HG02571 (cell line): ENCODE results near the gene DTNBP1.
"Not testable (repeated sequence)": the region's sequence is repeated elsewhere in the genome, so short reads cannot be mapped to it uniquely, and the experiment has no call there.

Experiments used
- ATAC-seq: cut with Tn5 transposase; IDR thresholded peaks from one replicate; pipeline ENCODE4 v1.9.1; 2021; ENCODE audit warnings: mild to moderate bottlenecking, moderate library complexity; ENCODE audit not compliant: unreplicated experiment

Gene DTNBP1

GRCh38 chr6:15668918-15669317 is 6.1 kb upstream of the DTNBP1 start:
- no peak for ATAC-seq

- ATAC-seq = not testable (repeated sequence)
Observed at GRCh38 chr6:15666896-15667295, 4.1 kb upstream of the DTNBP1 start.

GRCh38 chr6:15665237-15665636 is 2.4 kb upstream of the DTNBP1 start:
- ATAC-seq = no peak

GRCh38 chr6:15663130-15663871 is 473 bp upstream of the DTNBP1 start:
- ATAC-seq = no peak

GRCh38 chr6:15661853-15662325 is 939 bp downstream of the DTNBP1 start:
- no peak for ATAC-seq

GRCh38 chr6:15659181-15659580 is 3.6 kb downstream of the DTNBP1 start:
- ATAC-seq = no peak

- ATAC-seq = no peak
Observed at GRCh38 chr6:15658181-15658744, 4.6 kb downstream of the DTNBP1 start.

GRCh38 chr6:15657290-15657689 is 5.5 kb downstream of the DTNBP1 start:
- ATAC-seq = no peak

- no peak for ATAC-seq
Observed at GRCh38 chr6:15656145-15656544, 6.7 kb downstream of the DTNBP1 start.

GRCh38 chr6:15654250-15654649 is 8.6 kb downstream of the DTNBP1 start:
- ATAC-seq = no peak

- ATAC-seq = no peak
Observed at GRCh38 chr6:15653581-15653980, 9.2 kb downstream of the DTNBP1 start.

GRCh38 chr6:15650004-15650559 is 12.7 kb downstream of the DTNBP1 start:
- not testable (repeated sequence) for ATAC-seq

- ATAC-seq = no peak
Observed at GRCh38 chr6:15644904-15645303, 17.9 kb downstream of the DTNBP1 start.

GRCh38 chr6:15643542-15643941 is 19.3 kb downstream of the DTNBP1 start:
- no peak for ATAC-seq

- no peak for ATAC-seq
Observed at GRCh38 chr6:15642276-15642675, 20.6 kb downstream of the DTNBP1 start.

- no peak for ATAC-seq
Observed at GRCh38 chr6:15638373-15638772, 24.5 kb downstream of the DTNBP1 start.

GRCh38 chr6:15631432-15631831 is 31.4 kb downstream of the DTNBP1 start:
- no peak for ATAC-seq

GRCh38 chr6:15630202-15630601 is 32.6 kb downstream of the DTNBP1 start:
- no peak for ATAC-seq

- ATAC-seq = no peak
Observed at GRCh38 chr6:15629487-15629886, 33.3 kb downstream of the DTNBP1 start.

- ATAC-seq = no peak
Observed at GRCh38 chr6:15628499-15629131, 34.2 kb downstream of the DTNBP1 start.

GRCh38 chr6:15627821-15628220 is 35.0 kb downstream of the DTNBP1 start:
- no peak for ATAC-seq
